HUES6 (cell line): Measurements from ENCODE around the gene ITPR1.

Experiments used
- H3K27ac ChIP-seq: 2 replicates; pipeline ENCODE4 v1.7.0; 2013; ENCODE audit warnings: low read depth, mild to moderate bottlenecking, low read length, inconsistent platforms
- H3K27me3 ChIP-seq: 2 replicates; pipeline ENCODE4 v1.6.1; 2013; ENCODE audit warnings: low read length; ENCODE audit not compliant: control insufficient read depth, insufficient read depth
- H3K36me3 ChIP-seq: 2 replicates; pipeline ENCODE4 v1.6.1; 2013; ENCODE audit warnings: low read length; ENCODE audit not compliant: control insufficient read depth, insufficient read depth
- H3K4me1 ChIP-seq: 2 replicates; pipeline ENCODE4 v1.6.1; 2013; ENCODE audit warnings: low read length; ENCODE audit not compliant: control insufficient read depth, insufficient read depth
- H3K4me3 ChIP-seq: 2 replicates; pipeline ENCODE4 v1.5.1; 2013; ENCODE audit warnings: low read depth, low read length
- H3K9ac ChIP-seq: one replicate; pipeline ENCODE4 v1.6.1; 2013; ENCODE audit warnings: mild to moderate bottlenecking, low read length
- H3K9me3 ChIP-seq: 2 replicates; pipeline ENCODE4 v1.6.1; 2013; ENCODE audit warnings: low read depth, low read length; ENCODE audit not compliant: control insufficient read depth, insufficient read depth

Gene ITPR1

DNA sequence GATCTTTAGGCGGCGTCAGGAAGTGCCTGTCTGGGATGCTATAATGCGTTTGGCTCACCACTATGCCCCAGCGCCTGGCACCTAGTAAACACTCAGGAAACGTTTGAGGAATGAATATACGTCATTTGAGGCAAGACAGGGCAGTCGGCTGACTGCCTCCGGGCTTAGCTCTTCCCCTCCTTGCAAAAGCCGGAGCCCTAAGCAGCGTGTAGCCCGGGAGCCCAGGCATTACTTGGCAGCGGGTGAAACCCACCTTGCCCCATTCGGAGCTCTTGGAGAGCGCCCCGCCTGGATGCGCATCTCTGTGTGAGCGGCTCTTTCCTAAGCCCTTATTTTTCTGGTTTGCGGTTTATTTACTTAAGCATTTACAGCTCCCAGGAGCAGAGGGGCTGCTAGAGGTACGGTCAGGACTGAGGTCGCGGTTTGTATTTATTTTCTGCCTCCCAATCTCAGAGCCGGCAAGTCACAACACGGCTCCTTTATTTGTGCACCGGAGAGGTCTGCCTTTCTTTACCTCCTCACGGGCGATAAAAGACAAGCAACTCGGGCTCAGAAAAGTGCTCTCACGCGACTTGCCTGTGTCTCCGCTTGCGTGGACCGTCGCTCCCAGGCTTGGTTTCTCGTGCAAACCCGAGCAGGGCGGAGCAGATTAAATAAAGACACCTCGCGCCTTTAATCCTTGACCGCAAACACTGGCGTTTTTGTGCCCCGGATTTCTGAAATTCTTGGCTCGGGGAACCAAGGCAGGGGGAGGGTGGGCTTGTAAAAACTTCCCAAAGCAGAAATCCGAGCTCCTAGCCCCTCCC lies 737 bp upstream of the ITPR1 start:
- Histone ChIP-seq H3K9me3 (no peaks in the 10 kb centered on the region), H3K27ac (peak overlapping the region; percentile 6; the same call in 1 of the 2 replicates), H3K27me3 (peaks cover 48% of the 10 kb centered on the region), H3K36me3 (no peaks in the 10 kb centered on the region), H3K9ac (peak overlapping the region; percentile 45), H3K4me3 (peak overlapping the region; percentile 87), H3K4me1 (0 out of 2 replicates have a peak, but pooled peaks cover 2% of the 10 kb centered on the region)

DNA sequence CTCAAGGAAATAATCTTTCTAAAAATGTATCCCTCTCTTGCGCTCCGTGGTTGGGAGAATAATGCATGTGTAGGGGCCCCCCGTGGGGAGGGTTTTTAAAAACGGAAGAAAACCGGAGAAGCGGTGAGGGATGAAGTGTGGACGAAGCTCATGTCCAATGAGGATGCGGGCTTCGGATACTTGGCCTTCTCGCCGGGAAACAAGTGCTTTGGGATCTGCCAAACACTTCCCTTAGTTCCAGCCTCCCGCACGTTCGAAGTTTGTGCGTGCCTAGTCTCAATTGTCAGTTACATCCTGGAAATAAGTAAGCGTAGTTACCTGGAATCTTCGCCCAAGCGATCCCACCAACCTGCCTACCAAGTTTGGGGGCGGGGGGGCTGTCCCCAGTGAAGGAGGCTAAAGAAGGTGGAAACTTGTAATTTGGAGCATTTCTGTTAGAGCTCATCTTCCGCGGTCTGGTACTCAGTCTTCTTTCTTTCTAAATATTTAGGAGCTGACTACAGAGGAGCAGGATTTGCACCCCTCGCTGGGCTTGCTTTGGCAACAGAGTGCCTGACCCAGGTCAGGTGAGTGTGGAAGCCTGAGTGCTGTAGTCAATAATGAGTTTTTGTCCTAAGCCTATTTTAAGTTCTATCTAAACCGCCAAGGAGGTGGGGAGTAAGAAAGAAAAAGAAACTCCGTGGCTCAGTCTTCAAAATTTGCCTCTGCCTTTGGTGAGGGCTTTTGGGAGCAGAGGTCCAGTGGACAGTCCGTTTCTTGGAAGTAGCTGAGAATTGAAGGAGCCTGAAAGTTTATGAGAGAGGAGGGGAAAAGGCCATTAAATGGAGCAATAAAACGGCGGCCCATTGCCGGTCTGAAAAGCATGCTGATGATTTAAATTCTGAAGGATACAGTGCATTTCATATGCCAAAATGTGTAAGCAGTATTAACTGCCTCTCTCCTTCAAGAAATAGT lies 1.1 kb downstream of the ITPR1 start:
- Histone ChIP-seq H3K9me3 (no peaks in the 10 kb centered on the region), H3K4me3 (peak overlapping the region; percentile 87), H3K9ac (no peak overlapping the region), H3K36me3 (no peaks in the 10 kb centered on the region), H3K27me3 (peaks cover 48% of the 10 kb centered on the region), H3K27ac (no peak overlapping the region), H3K4me1 (0 out of 2 replicates have a peak, but pooled peaks cover 2% of the 10 kb centered on the region)

DNA sequence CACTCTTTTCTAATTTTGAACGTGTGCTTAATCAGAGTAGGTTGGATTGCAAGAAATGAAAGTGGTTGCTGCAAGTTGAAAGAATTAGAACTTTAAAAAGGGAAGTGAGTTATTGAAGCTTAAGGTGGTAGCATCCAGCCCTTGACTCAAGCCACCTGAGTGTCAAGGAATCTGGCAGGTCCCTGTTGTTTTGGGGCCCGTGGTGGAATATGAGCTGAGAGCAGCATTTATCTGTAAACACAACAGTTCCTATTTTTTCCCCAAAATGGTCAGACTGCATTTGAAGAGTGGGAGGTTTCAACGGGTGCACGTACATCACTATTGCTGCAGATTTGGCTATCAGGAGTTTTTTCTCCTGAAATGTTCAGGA lies 1.7 kb downstream of the ITPR1 start:
- H3K4me3 ChIP-seq, result peak overlapping the region; percentile 87; the same call in 1 of the 2 replicates
- no peaks in the 10 kb centered on the region for H3K36me3 ChIP-seq
- H3K27me3 ChIP-seq, result peaks cover 46% of the 10 kb centered on the region
- no peaks in the 10 kb centered on the region for H3K9me3 ChIP-seq
- H3K4me1 ChIP-seq, result 0 out of 2 replicates have a peak, but pooled peaks cover 2% of the 10 kb centered on the region
- no peak overlapping the region for H3K27ac ChIP-seq
- H3K9ac ChIP-seq, result no peak overlapping the region

DNA sequence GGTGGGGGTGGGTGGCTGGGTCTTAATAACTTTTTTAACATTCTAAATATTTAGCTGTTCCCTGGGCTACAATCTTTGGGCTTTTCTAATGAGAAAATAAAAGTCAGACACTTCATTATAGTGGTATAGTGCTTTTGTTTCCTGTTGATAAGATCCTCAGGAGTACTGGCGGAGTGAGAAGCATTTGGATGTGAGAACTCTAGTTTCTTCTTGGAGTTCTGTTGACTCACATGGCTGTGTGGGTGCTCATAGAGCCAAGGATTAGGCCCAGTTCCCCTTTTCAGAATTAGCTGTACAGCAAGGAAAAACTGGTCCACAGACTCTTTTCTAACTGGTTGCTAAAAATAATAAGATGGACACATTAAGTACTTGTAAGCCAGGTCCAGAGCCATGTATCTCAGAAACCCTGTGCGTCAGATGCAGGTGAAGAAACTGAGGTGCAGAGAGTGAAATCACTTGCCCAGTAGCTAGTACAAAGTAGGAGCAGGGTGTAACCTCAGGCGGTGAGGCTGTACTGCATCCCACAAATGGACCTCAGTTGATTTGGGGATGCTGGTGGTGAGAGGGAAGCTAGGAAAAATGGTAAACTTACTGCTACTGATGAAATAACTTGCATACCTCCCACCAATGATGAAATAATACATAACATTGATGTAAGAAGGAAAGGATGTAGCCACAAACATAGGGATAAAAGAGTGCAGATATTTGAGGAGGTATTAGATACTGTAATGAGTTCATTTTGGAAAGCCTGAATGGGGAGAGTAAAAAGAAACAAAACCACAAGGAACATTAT lies 2.3 kb downstream of the ITPR1 start:
- Histone ChIP-seq H3K27ac (no peak overlapping the region), H3K36me3 (no peaks in the 10 kb centered on the region), H3K4me3 (no peak overlapping the region), H3K9ac (no peak overlapping the region), H3K4me1 (0 out of 2 replicates have a peak, but pooled peaks cover 2% of the 10 kb centered on the region), H3K9me3 (no peaks in the 10 kb centered on the region), H3K27me3 (peaks cover 44% of the 10 kb centered on the region)

DNA sequence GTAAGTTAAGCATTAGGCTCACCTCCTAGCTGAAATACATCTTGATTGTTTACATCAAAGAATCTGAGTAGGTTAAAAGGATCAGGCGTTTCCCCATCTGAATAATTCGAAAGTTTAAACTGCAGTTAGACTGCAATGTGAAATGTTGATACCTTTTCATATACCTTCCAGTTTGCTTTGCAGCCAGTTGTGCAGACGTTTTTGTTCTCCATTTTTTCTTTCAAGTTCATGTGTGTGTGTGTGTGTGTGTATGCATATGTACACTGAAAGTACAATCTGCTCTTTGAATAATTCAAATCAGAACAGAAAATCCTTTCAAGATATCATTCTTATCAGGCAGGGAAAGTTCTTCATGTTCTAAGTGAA lies 2.9 kb downstream of the ITPR1 start:
- H3K27ac ChIP-seq, result no peak overlapping the region
- no peak overlapping the region for H3K4me3 ChIP-seq
- H3K36me3 ChIP-seq, result no peaks in the 10 kb centered on the region
- H3K4me1 ChIP-seq, result 0 out of 2 replicates have a peak, but pooled peaks cover 2% of the 10 kb centered on the region
- no peak overlapping the region for H3K9ac ChIP-seq
- peaks cover 38% of the 10 kb centered on the region for H3K27me3 ChIP-seq
- H3K9me3 ChIP-seq, result no peaks in the 10 kb centered on the region

DNA sequence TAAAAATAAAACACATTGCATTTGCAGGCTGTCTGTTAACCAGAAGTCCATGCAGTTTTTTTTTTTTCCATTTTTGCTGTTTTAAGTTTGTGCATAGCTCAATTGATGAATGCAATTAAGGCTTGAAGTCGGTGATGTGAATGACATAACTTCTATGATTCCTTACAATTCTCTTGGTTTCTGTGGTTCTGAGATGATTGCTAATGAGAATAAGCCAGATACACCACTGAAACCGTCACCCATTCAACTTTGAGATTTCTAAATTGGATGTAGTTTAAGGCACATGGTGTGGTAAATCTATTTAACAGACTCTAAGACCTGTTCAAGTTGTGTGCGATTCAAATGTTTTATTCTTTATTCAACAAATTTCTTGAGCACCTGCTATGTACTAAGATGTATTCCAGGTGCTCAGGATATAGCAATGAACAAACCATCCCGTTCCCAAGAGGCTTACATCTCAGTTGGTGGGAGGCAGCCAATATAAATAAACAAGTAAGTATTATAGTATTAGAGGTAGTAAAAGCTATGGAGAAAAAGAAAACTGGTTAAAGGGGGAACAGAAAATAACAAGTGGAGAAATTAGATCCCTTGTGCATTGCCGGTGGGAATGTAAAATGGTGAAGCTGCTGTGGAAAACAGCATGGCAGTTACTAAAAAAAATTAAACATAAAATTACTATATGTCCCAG lies 4.0 kb downstream of the ITPR1 start:
- Histone ChIP-seq H3K4me1 (0 out of 2 replicates have a peak, but pooled peaks cover 2% of the 10 kb centered on the region), H3K27ac (no peak overlapping the region), H3K9ac (no peak overlapping the region), H3K4me3 (no peak overlapping the region), H3K27me3 (peaks cover 27% of the 10 kb centered on the region), H3K9me3 (no peaks in the 10 kb centered on the region), H3K36me3 (no peaks in the 10 kb centered on the region)

DNA sequence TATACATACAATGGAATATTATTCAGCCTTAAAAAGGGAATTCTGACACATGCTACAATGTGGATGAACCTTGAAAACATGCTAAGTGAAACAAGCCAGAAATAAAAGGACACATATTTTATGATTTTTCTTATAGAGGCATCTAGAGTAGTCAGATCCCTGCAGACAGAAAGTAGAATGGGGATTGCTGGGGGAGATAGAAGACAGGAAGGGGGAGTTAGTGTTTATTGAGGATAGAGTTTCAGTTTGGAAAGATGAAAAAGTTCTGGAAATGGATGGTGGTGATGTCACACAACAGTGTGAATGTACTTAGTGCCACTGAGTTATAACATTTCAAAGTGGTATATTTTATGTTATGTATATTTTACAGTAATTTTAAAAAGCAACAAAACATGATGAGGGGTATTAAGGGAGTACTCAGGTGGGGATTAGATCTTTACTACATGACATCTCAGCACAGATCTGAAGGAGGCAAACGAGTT lies 4.7 kb downstream of the ITPR1 start:
- H3K36me3 ChIP-seq, result no peaks in the 10 kb centered on the region
- H3K4me1 ChIP-seq, result 0 out of 2 replicates have a peak, but pooled peaks cover 2% of the 10 kb centered on the region
- no peak overlapping the region for H3K9ac ChIP-seq
- H3K27ac ChIP-seq, result no peak overlapping the region
- H3K4me3 ChIP-seq, result no peak overlapping the region
- H3K27me3 ChIP-seq, result peaks cover 26% of the 10 kb centered on the region
- H3K9me3 ChIP-seq, result no peaks in the 10 kb centered on the region

DNA sequence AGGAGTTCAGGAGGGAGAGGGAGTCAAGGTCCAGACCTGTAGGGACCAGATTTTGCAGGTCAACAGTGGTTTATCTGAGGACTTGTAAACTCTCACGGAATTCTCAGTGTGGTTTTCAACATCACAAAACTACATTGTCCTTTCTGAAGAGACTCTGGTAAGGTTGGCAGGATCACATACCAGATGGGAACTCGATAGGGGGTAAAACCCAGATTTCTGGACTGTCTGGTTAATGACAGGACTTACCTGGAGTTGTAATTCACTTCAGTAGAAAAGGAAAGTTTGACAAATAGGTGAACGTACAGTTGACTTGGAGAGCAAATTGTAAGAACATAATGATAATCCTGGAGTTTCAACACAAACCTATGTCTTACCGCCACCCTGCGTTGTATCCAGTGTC lies 5.3 kb downstream of the ITPR1 start:
- Histone ChIP-seq H3K9ac (no peak overlapping the region), H3K9me3 (no peaks in the 10 kb centered on the region), H3K4me1 (0 out of 2 replicates have a peak, but pooled peaks cover 2% of the 10 kb centered on the region), H3K27ac (no peak overlapping the region), H3K27me3 (peaks cover 26% of the 10 kb centered on the region), H3K36me3 (no peaks in the 10 kb centered on the region), H3K4me3 (no peak overlapping the region)

DNA sequence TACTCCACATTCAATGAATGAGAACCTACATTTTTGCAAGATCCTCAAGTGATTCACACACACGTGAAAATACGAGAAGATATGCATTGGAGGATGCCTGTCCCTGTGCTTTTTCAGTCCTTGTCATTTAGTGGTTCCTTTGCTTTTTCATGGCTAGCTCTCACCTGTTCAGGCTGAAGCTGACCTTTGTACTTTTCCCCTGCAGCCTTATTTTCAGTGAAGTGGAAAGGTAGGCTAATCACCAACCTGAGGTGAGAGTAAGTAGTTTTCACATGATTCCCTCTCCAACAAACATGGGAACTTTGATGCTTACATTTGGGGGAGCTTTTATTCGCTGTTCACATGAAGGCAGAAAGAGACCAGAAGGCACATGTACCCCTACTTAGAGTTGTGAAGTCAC lies 8.3 kb downstream of the ITPR1 start:
- Histone ChIP-seq H3K4me1 (peaks cover 10% of the 10 kb centered on the region), H3K36me3 (no peaks in the 10 kb centered on the region), H3K4me3 (no peak overlapping the region), H3K27me3 (no peaks in the 10 kb centered on the region), H3K9ac (no peak overlapping the region), H3K27ac (no peak overlapping the region), H3K9me3 (no peaks in the 10 kb centered on the region)

DNA sequence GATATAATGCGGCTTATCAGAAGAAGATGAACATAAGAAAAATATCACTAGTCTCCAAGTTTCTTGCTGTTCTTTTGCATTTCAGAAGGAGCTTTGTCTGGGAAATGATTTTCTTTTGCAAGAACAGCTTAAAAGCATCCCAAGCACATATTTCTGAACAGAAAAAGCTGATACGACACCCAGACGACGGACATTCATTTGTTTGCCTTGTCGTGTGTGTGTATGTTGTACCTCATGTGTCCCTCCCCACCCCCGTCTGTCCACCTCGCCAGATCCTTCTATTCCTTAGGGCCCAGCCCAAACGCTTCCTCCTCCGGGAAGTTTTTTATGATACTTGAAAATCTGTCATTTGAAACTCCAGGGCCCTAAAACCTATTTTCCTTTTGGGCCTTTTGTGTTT lies 8.8 kb downstream of the ITPR1 start:
- H3K9ac ChIP-seq, result no peak overlapping the region
- H3K9me3 ChIP-seq, result no peaks in the 10 kb centered on the region
- no peak overlapping the region for H3K4me3 ChIP-seq
- H3K36me3 ChIP-seq, result no peaks in the 10 kb centered on the region
- peaks cover 12% of the 10 kb centered on the region for H3K4me1 ChIP-seq
- no peak overlapping the region for H3K27ac ChIP-seq
- no peaks in the 10 kb centered on the region for H3K27me3 ChIP-seq
